ENCODE data around the gene EIPR1.

GRCh38 chr2:3354986-3355385 is 22.6 kb downstream of the EIPR1 start:
- no peak for TF ChIP-seq YY1 (IDR thresholded peaks at IDR 0.05; ENCODE audit: insufficient read depth, insufficient read length)
- TF ChIP-seq ZNF274 (IDR thresholded peaks at IDR 0.05; ENCODE audit: low read depth, low read length), result no peak
